HG02973 (cell line): ENCODE measurements around the gene ZNF511.

ENCODE experiments used
- ATAC-seq: cut with Tn5 transposase; IDR thresholded peaks from one replicate; pipeline ENCODE4 v1.9.1; 2021; ENCODE audit warnings: moderate library complexity; ENCODE audit not compliant: unreplicated experiment

The ZNF511 gene

GRCh38 chr10:133351408-133352318 is 42.9 kb downstream of the ZNF511 start:
- no peak for ATAC-seq

- ATAC-seq, result no peak
Observed at GRCh38 chr10:133353202-133353959, 44.7 kb downstream of the ZNF511 start.

GRCh38 chr10:133353988-133354605 is 45.4 kb downstream of the ZNF511 start:
- ATAC-seq, result no peak

GRCh38 chr10:133354672-133355240 is 46.0 kb downstream of the ZNF511 start:
- no peak for ATAC-seq

GRCh38 chr10:133355266-133355665 is 46.6 kb downstream of the ZNF511 start:
- ATAC-seq, result no peak

- ATAC-seq, result no peak
Observed at GRCh38 chr10:133355991-133356390, 47.3 kb downstream of the ZNF511 start.

GRCh38 chr10:133356549-133357284 is 48.0 kb downstream of the ZNF511 start:
- no peak for ATAC-seq

GRCh38 chr10:133357285-133358161 is 48.8 kb downstream of the ZNF511 start, which contains the start of gene FUOM:
FUOM (minus strand) TSS chr10:133358019; CDS start chr10:133358007, 12 bp downstream.
- peak; percentile 58 for ATAC-seq

- ATAC-seq, result no peak
Observed at GRCh38 chr10:133358162-133358924, 49.6 kb downstream of the ZNF511 start.

- ATAC-seq, result no peak
Observed at GRCh38 chr10:133358925-133359310, 50.2 kb downstream of the ZNF511 start.

GRCh38 chr10:133359554-133359971 is 50.8 kb downstream of the ZNF511 start:
- no peak for ATAC-seq

GRCh38 chr10:133359972-133360610 is 51.4 kb downstream of the ZNF511 start:
- ATAC-seq, result no peak

GRCh38 chr10:133361227-133361626 is 52.5 kb downstream of the ZNF511 start:
- ATAC-seq, result no peak

GRCh38 chr10:133361773-133362441 is 53.2 kb downstream of the ZNF511 start:
- no peak for ATAC-seq
